HEK293T (cell line): ENCODE results near the gene FGF22.
"Not testable (repeated sequence)": the region's sequence is repeated elsewhere in the genome, so short reads cannot be mapped to it uniquely, and the experiment has no call there.

Experiments
- CTCF ChIA-PET: fragments of 350-600 bp; formaldehyde crosslinking; extraction: SDS; loops from one replicate; lab custom pipeline; 2021; ENCODE audit warnings: antibody characterized with exemption, inconsistent platforms; lab: Yijun Ruan, JAX
- POLR2A ChIA-PET: fragments of 350-600 bp; formaldehyde crosslinking; extraction: SDS; loops from one replicate; lab custom pipeline; 2020; ENCODE audit warnings: antibody characterized with exemption, inconsistent platforms; lab: Yijun Ruan, JAX
- DNase-seq: peaks from one replicate; pipeline ENCODE4 v3.0.0; 2012; ENCODE audit warnings: mixed read lengths; ENCODE audit errors: extremely low spot score
- ARNT ChIP-seq: fragments of 450-650 bp; IDR thresholded peaks from 2 replicates; pipeline ENCODE4 v1.6.1; 2017; ENCODE audit warnings: mild to moderate bottlenecking
- BHLHE40 ChIP-seq: fragments of 450-650 bp; IDR thresholded peaks from 2 replicates; pipeline ENCODE4 v1.6.1; 2016; ENCODE audit warnings: mild to moderate bottlenecking, moderate library complexity, borderline replicate concordance
- CTBP1 ChIP-seq: fragments of 450-650 bp; IDR thresholded peaks from 2 replicates; pipeline ENCODE4 v1.6.1; 2016; ENCODE audit warnings: borderline replicate concordance
- ELF4 ChIP-seq: fragments of 450-650 bp; IDR thresholded peaks from 2 replicates; pipeline ENCODE4 v1.6.1; 2017; ENCODE audit warnings: antibody characterized with exemption
- FOXA1 ChIP-seq: fragments of 450-650 bp; IDR thresholded peaks from 2 replicates; pipeline ENCODE4 v1.6.1; 2016; ENCODE audit warnings: mild to moderate bottlenecking
- FOXK2 ChIP-seq: fragments of 450-650 bp; IDR thresholded peaks from 2 replicates; pipeline ENCODE4 v1.6.1; 2016; ENCODE audit warnings: mild to moderate bottlenecking
- FOXM1 ChIP-seq: fragments of 450-650 bp; IDR thresholded peaks from 2 replicates; pipeline ENCODE4 v1.6.1; 2017; ENCODE audit warnings: mild to moderate bottlenecking, borderline replicate concordance
- HDGF ChIP-seq: fragments of 450-650 bp; IDR thresholded peaks from 2 replicates; pipeline ENCODE4 v1.6.1; 2017; ENCODE audit warnings: antibody characterized with exemption, borderline replicate concordance
- L3MBTL2 ChIP-seq: fragments of 450-650 bp; conservative IDR thresholded peaks from 2 replicates; pipeline ENCODE4 v1.6.1; 2016; ENCODE audit warnings: mild to moderate bottlenecking
- LEF1 ChIP-seq: fragments of 450-650 bp; IDR thresholded peaks from 2 replicates; pipeline ENCODE4 v1.6.1; 2017; ENCODE audit warnings: mild to moderate bottlenecking, borderline replicate concordance
- NFRKB ChIP-seq: fragments of 450-650 bp; IDR thresholded peaks from 2 replicates; pipeline ENCODE4 v1.6.1; 2016; ENCODE audit warnings: mild to moderate bottlenecking, moderate library complexity
- SP1 ChIP-seq: fragments of 450-650 bp; IDR thresholded peaks from 2 replicates; pipeline ENCODE4 v1.6.1; 2017
- SUZ12 ChIP-seq: fragments of 450-650 bp; IDR thresholded peaks from 2 replicates; pipeline ENCODE4 v1.6.1; 2016; ENCODE audit warnings: mild to moderate bottlenecking
- TARDBP ChIP-seq: fragments of 450-650 bp; IDR thresholded peaks from 2 replicates; pipeline ENCODE4 v1.6.1; 2016
- ZNF384 ChIP-seq: fragments of 450-650 bp; IDR thresholded peaks from 2 replicates; pipeline ENCODE4 v1.6.1; 2016
- TF ChIP-seq, protein P1 (sequence below): fragments of 450-650 bp; IDR thresholded peaks from 2 replicates; pipeline ENCODE4 v1.6.1; 2016

Gene FGF22

GRCh38 chr19:622666-623065, 17.0 kb upstream of the FGF22 start:
- POLR2A ChIA-PET = no interaction called here
- CTCF ChIA-PET = no interaction called here
- no peak for DNase-seq
- TF ChIP-seq FOXK2 (no peak), NFRKB (no peak), ELF4 (no peak), FOXM1 (no peak), CTBP1 (no peak), SP1 (no peak), FOXA1 (no peak), LEF1 (no peak), SUZ12 (no peak), ZNF384 (no peak), ARNT (no peak), HDGF (no peak), BHLHE40 (no peak), TARDBP (no peak), L3MBTL2 (no peak)
- TF ChIP-seq, protein P1, sequence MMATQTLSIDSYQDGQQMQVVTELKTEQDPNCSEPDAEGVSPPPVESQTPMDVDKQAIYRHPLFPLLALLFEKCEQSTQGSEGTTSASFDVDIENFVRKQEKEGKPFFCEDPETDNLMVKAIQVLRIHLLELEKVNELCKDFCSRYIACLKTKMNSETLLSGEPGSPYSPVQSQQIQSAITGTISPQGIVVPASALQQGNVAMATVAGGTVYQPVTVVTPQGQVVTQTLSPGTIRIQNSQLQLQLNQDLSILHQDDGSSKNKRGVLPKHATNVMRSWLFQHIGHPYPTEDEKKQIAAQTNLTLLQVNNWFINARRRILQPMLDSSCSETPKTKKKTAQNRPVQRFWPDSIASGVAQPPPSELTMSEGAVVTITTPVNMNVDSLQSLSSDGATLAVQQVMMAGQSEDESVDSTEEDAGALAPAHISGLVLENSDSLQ = no peak

DNA sequence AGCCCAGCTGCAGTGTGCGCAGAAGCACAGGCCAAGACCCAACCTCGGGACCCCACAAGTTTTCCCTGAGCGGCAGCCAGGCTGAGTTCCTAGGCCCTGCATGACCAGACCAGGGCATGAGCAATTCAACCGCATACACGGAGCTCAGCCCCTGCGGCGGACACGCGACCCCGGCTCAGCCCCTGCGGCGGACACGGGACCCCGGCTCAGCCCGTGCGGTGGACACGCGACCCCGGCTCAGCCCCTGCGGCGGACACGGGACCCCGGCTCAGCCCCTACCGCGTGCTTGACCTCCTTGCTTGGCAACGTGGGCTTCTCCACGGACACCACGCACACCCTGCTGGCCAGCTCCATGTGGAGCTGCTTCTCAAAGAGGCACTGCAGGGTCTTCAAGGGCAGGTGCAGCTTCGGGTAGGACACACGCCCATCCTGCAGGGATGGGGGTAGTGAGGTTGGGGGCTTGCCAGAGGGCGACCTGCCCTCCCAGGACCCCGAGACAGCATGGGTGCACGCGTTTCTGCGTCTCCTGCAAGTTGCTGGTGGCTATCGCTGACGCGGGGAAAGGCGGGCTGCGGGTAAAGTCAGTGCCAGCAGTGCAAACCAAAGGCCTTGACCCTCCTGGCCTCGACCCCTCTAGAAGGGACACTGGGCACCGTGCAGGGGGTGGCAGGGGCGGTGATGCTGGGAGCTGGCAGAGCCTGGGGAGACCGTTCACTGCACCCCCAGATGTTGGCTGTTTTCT, 16.3 kb upstream of the FGF22 start:
- TF ChIP-seq FOXM1 (no peak), L3MBTL2 (no peak), ARNT (no peak), SP1 (no peak), NFRKB (no peak), SUZ12 (no peak), FOXK2 (no peak), CTBP1 (no peak), LEF1 (no peak), BHLHE40 (no peak), TARDBP (no peak), ELF4 (no peak), HDGF (no peak), FOXA1 (no peak), ZNF384 (no peak)
- TF ChIP-seq, protein P1 = no peak
- POLR2A ChIA-PET = no interaction called here
- no peak for DNase-seq
- CTCF ChIA-PET = no interaction called here

- ChIA-PET POLR2A (no interaction called here), CTCF (no interaction called here)
- DNase-seq = no peak
- no peak for TF ChIP-seq HDGF
- TF ChIP-seq ELF4 = no peak
- TF ChIP-seq CTBP1 = no peak
- no peak for TF ChIP-seq L3MBTL2
- TF ChIP-seq ARNT = no peak
- no peak for TF ChIP-seq FOXA1
- TF ChIP-seq, protein P1 = no peak
- TF ChIP-seq FOXK2 = no peak
- no peak for TF ChIP-seq FOXM1
- no peak for TF ChIP-seq TARDBP
- TF ChIP-seq NFRKB = no peak
- TF ChIP-seq BHLHE40 = no peak
- TF ChIP-seq LEF1 = no peak
- TF ChIP-seq ZNF384 = no peak
- no peak for TF ChIP-seq SUZ12
Measured at GRCh38 chr19:623974-624373, 15.7 kb upstream of the FGF22 start.

DNA sequence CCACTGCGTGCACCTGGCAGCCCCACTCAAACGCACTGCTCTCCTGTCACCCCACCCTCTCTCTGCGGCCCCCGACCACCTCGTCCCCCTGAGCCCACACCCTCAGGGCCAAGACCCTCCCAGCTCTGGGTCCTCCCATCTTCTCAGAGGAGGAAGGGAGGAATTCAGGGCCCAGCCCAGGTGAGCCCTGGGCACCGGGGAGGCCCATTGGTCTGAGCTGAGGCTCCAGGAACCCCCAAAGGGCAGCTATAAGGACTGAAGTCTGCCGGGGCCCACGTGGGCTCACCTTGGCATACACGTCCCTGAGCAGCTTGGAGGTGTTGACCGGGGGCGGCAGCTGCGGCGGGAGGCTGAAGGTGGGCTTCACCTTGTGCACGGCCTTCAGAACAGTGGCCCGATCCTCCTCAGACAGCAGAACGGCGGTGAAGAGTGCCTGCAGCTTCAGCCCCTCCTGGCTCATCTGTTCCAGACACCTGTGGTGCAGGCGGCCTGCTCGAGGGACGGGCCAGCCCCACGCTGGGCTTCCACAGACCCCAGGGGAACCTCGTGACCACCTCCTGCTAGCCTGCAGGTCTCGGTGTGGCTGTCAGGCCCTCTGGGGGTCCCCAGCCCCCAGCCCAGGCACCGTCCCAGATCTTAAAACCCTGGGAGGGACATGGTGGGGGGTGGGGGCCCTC, 15.1 kb upstream of the FGF22 start:
- POLR2A ChIA-PET = no interaction called here
- no peak for TF ChIP-seq SP1
- no peak for TF ChIP-seq ELF4
- TF ChIP-seq FOXK2 = no peak
- no peak for TF ChIP-seq HDGF
- no peak for TF ChIP-seq FOXM1
- TF ChIP-seq CTBP1 = no peak
- TF ChIP-seq L3MBTL2 = no peak
- TF ChIP-seq TARDBP = no peak
- CTCF ChIA-PET = no interaction called here
- DNase-seq = no peak

DNA sequence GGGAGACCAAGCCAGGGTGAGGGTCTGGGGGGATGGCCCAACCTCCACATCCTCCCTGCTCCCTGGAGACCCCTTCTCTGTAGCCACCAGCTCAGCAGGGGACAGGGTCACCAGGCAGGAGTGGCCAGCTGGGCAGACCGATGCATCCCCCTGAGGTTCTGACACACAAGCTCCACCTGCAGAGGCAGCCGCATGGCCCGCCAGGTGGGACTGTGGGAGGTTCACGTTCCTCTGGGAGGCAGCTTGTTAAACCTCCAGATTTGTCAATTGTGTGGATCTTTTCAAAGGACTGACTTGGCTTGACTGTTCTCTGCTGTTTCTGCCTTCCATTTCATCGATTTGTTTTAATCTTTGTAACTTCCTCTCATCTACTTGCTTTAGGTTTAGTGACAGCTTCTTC, 14.4 kb upstream of the FGF22 start:
- ChIA-PET POLR2A (no interaction called here), CTCF (no interaction called here)
- TF ChIP-seq CTBP1 = no peak
- no peak for TF ChIP-seq FOXM1
- TF ChIP-seq, protein P1 = no peak
- no peak for TF ChIP-seq LEF1
- no peak for TF ChIP-seq TARDBP
- no peak for TF ChIP-seq SP1
- no peak for TF ChIP-seq ARNT
- no peak for TF ChIP-seq FOXA1
- DNase-seq = no peak

- DNase-seq, POLR2A ChIA-PET: not testable (repeated sequence)
- CTCF ChIA-PET = interaction anchor here (0.6 kb wide), 1 partner anchor 78 kb away, joined by 4 read pairs; no protein-coding TSS in a partner anchor
Measured at GRCh38 chr19:626566-626965, 13.1 kb upstream of the FGF22 start.
